Transverse colon (tissue), 4 donors: Measurements from ENCODE around the gene COX7A1. TPM values are rescaled to one million over a fixed set of nuclear protein-coding genes. Genes with fewer than 3 reads are reported as not detected.

Source experiments
- DNase-seq: peaks from one replicate; pipeline ENCODE4 v3.0.0-alpha.2; 2019
- H3K27ac ChIP-seq, 4 donors: fragments of 200-600 bp; sonication (generic); 2 replicates each; pipeline ENCODE4 v1.5.1; 2016 to 2018; ENCODE audit warnings: inconsistent platforms in 4 of 4
- H3K27me3 ChIP-seq: fragments of 200-600 bp; sonication (generic); 2 replicates; pipeline ENCODE4 v1.5.1; 2017; ENCODE audit warnings: inconsistent platforms
- H3K36me3 ChIP-seq, 4 donors: fragments of 200-600 bp; sonication (generic); 2 replicates each; pipeline ENCODE4 v1.5.1; 2017 to 2019; ENCODE audit warnings: inconsistent platforms in 4 of 4
- H3K4me1 ChIP-seq, 4 donors: fragments of 200-600 bp; sonication (generic); 2 replicates each; pipeline ENCODE4 v1.5.1; 2017 to 2020; ENCODE audit warnings: inconsistent platforms in 4 of 4
- H3K4me3 ChIP-seq, 4 donors: fragments of 200-600 bp; sonication (generic); 1 replicate in 1 of 4; 2 replicates in 3 of 4; pipeline versions ENCODE4 v1.5.1 to v1.6.1; 2017 to 2019; ENCODE audit warnings: inconsistent platforms in 4 of 4
- H3K9me3 ChIP-seq, 2 donors: fragments of 200-600 bp; sonication (generic); 2 replicates each; pipeline ENCODE4 v1.5.1; 2017 to 2019; ENCODE audit warnings: inconsistent platforms in 2 of 2
- EP300 ChIP-seq: sonication (generic); formaldehyde crosslinking; IDR thresholded peaks from one replicate; pipeline ENCODE4 v1.6.1; 2017; ENCODE audit warnings: antibody characterized with exemption, low read depth
- POLR2A ChIP-seq: fragments of 450-650 bp; IDR thresholded peaks from one replicate; pipeline ENCODE4 v1.6.1; 2016; ENCODE audit warnings: antibody characterized with exemption, mild to moderate bottlenecking, moderate library complexity
- POLR2AphosphoS5 ChIP-seq, 3 donors: sonication (generic); formaldehyde crosslinking; IDR thresholded peaks; one replicate each; pipeline ENCODE4 v1.6.1; 2016; ENCODE audit warnings: antibody characterized with exemption in 3 of 3
- WGBS, 2 donors: methylation state at CpG; one replicate each; pipeline ENCODE4 v1.1.5; 2018; ENCODE audit warnings: low coverage in 1 of 2; 5-methylcytosine and 5-hydroxymethylcytosine counted together
- in situ Hi-C, 4 donors: fragments of 200-750 bp; cut with MboI; loops; one replicate each; pipeline versions ENCODE4 v1.15.0 to v1.15.1; 2017; ENCODE audit warnings: low sequenced_read_pairs in 3 of 4, low pct_ligation_motif_present in 1 of 4, low pct_unique_long_range_greater_than_20kb in 1 of 4
- intact Hi-C: fragments of 100-400 bp; cut with DNase I; formaldehyde crosslinking; loops from one replicate; pipeline ENCODE4 v1.15.1; 2023; ENCODE audit warnings: low total_unique reads
- total RNA-seq, 4 donors: library from RNA; depleted of rRNA; stranded (reverse); fragments of >200 nt; gene quantifications; one replicate each; pipeline ENCODE4 v1.1.0, GENCODE V29; 2016
- TF ChIP-seq, protein P1 (sequence below), 5 experiments: fragments of 200-600 bp in 3 of 5; fragments of 450-650 bp in 2 of 5; sonication (generic) in 3 of 5; IDR thresholded peaks; 1 replicate in 2 of 5; 2 replicates in 3 of 5; pipeline ENCODE4 v1.5.1; 2016 to 2017; ENCODE audit warnings: antibody characterized with exemption in 5 of 5, inconsistent platforms in 3 of 5, mild to moderate bottlenecking in 2 of 5, moderate library complexity in 1 of 5

Gene COX7A1
- total RNA-seq, 4 donors from 2014 or later = 7.8 to 26.3 (median 11.7) TPM; not detected in 1

DNA sequence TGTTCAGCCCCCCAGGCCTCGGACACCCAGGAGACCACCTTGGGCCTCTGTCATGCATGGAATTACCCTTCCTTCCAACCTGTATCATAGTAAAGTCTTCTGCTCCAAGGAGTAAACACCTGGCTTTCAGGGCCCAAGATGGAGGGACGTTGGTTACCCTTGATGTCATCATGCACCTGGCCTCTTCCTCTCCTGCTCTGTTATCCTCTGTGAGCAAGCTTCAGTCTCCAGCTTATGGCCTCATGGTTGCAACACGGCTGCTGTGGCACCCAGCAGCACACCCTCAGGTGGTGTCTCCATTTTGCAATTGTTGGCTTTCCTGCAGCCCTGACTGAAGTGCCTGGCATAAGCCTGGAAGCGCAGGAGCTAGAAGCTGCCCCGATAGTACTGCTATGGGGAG, 45.3 kb downstream of the COX7A1 start:
- intact Hi-C loops = no loop called here
- Histone ChIP-seq H3K4me3 (no peak overlapping the region), H3K27me3 (no peaks in the 10 kb centered on the region), H3K4me1 (no peaks in the 10 kb centered on the region), H3K9me3 (no peaks in the 10 kb centered on the region), H3K36me3 (no peaks in the 10 kb centered on the region), H3K27ac (no peak overlapping the region)
- in situ Hi-C loops = no loop called here
- WGBS, 2 donors = 96% methylated on average over 5 of the region's 5 CpGs; no CpG with 5 or more reads in 1 of the 2 donors
- DNase-seq = no peak
- TF ChIP-seq EP300 = no peak
- TF ChIP-seq, protein P1, sequence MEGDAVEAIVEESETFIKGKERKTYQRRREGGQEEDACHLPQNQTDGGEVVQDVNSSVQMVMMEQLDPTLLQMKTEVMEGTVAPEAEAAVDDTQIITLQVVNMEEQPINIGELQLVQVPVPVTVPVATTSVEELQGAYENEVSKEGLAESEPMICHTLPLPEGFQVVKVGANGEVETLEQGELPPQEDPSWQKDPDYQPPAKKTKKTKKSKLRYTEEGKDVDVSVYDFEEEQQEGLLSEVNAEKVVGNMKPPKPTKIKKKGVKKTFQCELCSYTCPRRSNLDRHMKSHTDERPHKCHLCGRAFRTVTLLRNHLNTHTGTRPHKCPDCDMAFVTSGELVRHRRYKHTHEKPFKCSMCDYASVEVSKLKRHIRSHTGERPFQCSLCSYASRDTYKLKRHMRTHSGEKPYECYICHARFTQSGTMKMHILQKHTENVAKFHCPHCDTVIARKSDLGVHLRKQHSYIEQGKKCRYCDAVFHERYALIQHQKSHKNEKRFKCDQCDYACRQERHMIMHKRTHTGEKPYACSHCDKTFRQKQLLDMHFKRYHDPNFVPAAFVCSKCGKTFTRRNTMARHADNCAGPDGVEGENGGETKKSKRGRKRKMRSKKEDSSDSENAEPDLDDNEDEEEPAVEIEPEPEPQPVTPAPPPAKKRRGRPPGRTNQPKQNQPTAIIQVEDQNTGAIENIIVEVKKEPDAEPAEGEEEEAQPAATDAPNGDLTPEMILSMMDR (IDR thresholded peaks at IDR 0.05) = no peak

DNA sequence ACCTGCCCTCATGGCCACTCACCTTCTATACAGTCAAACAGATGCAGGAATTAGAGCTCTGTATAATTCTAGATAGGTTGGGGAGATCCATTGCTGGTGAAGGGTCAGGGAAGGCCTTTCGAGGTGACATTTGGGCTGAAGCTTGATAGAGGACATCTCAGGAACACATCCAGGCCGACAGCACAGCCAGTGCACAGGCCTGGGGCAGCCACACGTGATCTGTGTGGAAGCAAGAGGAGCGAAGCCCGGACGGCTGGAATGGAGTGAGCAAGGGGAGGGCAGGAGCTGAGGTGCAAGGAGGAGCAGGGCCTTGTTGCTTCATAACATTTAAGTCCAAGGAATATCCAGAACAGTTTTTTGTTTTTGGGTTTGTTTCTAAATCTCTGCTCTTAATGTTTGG, 45.8 kb downstream of the COX7A1 start:
- Histone ChIP-seq H3K36me3 (no peaks in the 10 kb centered on the region), H3K4me1 (no peaks in the 10 kb centered on the region), H3K27me3 (no peaks in the 10 kb centered on the region), H3K4me3 (no peak overlapping the region), H3K27ac (no peak overlapping the region), H3K9me3 (no peaks in the 10 kb centered on the region)
- no peak for DNase-seq
- TF ChIP-seq EP300 = no peak
- TF ChIP-seq POLR2A = no peak
- TF ChIP-seq, protein P1 (IDR thresholded peaks at IDR 0.05) = no peak
- no peak for TF ChIP-seq POLR2AphosphoS5 (IDR thresholded peaks at IDR 0.05)
- WGBS, 2 donors = 89 to 92% methylated on average over 2 to 6 of the region's 6 CpGs
- in situ Hi-C loops = no loop called here
- intact Hi-C loops = no loop called here

DNA sequence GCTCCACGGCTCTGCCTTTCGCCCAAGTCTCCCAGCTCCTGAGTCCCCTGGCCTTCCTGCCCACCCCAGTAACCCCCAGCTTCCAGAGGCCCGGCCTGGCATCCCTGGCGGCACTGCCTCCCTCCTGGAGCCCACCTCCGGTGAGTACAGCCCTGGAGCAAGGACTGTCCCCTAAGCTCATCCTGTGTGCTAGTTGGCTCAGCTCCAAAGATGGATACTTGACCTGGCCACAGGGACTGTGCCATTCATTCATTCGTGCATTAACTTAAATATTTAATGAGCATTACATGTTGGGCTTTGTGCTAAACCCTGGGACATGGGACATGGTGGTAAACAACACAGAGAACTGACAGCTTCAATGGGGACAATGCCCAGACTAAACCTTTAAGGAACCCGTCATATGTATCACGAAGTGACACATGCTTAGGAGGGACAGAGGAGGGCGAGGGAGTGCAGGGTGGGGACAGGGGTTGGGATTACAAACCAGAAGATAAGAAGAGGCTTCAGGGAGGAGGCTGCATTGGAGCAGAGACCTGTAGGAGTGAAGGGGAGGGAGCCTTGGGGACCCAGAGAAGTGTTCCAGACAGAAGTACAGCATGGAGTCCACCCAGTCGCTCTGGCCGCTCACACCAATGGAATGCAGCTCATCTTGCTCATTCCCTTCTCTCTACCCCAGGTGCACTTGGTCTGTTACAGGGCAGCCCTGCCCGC, 48.2 kb downstream of the COX7A1 start:
- H3K4me3 ChIP-seq = no peak overlapping the region
- intact Hi-C loops (no loop called here), in situ Hi-C loops (no loop called here)
- no peak for TF ChIP-seq EP300
- no peak for TF ChIP-seq POLR2A
- TF ChIP-seq, protein P1 (IDR thresholded peaks at IDR 0.05) = no peak
- TF ChIP-seq POLR2AphosphoS5 (IDR thresholded peaks at IDR 0.05) = no peak
- no peaks in the 10 kb centered on the region for H3K9me3 ChIP-seq
- no peak for DNase-seq
- no peaks in the 10 kb centered on the region for H3K36me3 ChIP-seq
- H3K27ac ChIP-seq = no peak overlapping the region
- no peaks in the 10 kb centered on the region for H3K4me1 ChIP-seq
- WGBS, 2 donors = 78 to 89% methylated on average over 3 to 12 of the region's 12 CpGs
- no peaks in the 10 kb centered on the region for H3K27me3 ChIP-seq

- no peaks in the 10 kb centered on the region for H3K4me1 ChIP-seq
- no peak overlapping the region for H3K27ac ChIP-seq
- 95% methylated on average over 23 of the region's 24 CpGs; no CpG with 5 or more reads in 1 of the 2 donors for WGBS, 2 donors
- intact Hi-C loops = no loop called here
- no peak for DNase-seq
- H3K4me3 ChIP-seq = no peak overlapping the region
- H3K36me3 ChIP-seq = no peaks in the 10 kb centered on the region
- TF ChIP-seq POLR2AphosphoS5 (IDR thresholded peaks at IDR 0.05) (no peak), EP300 (no peak), POLR2A (no peak)
- TF ChIP-seq, protein P1 (IDR thresholded peaks at IDR 0.05) = no peak
- H3K9me3 ChIP-seq = no peaks in the 10 kb centered on the region
- in situ Hi-C loops = no loop called here
- H3K27me3 ChIP-seq = no peaks in the 10 kb centered on the region
These were observed 49.1 kb downstream of the COX7A1 start for GRCh38 chr19:36103040-36103626.
